ENCODE data around the gene UMODL1. TPM values are rescaled to one million over a fixed set of nuclear protein-coding genes. Genes with fewer than 3 reads are reported as not detected.

The UMODL1 gene
- total RNA-seq, 1 donor from 2014 or later = not detected

DNA sequence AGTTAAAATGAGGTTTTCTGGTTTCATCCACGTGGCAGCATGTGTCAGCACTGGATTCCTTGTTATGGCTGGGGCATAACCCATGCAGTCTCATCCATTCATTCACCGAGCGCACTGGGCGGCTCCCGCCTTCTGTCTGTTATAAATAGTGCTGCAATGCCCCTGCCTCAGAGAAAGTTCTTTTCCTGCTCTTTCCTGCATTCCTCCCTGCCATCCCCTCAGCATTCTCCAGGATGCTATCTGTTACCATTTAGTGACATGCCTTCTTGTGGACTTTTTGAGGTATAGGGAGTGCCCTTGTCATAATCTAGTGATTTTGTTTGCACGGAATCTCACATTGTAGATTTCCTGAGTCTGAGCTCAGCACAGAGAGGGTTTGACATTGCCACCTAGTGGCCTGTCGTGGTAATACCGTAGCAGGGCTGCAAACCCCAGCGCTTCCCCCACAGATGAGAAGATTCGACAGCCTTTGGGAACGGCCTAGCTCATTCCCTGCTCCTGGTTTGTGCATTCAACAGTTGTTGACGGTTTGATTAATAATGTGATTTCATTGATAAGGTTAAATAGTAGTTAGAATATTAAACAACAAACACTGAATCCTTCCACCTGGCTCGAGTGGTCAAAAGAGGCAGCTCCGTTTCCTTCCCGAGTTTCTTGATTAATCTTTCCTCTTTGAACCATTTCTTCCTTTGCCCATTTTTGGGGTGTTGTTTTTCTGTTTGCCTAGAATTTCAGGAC is 46.3 kb downstream of the UMODL1 start:
- DNase-seq (ENCODE audit: low spot score) = peak; percentile 73
- Histone ChIP-seq H3K36me3 (no peaks in the 10 kb centered on the region), H3K27me3 (peaks cover 13% of the 10 kb centered on the region), H3K27ac (no peak overlapping the region), H3K4me2 (peak overlapping the region; percentile 57), H3K9ac (no peak overlapping the region), H3K9me3 (ENCODE audit: low read depth) (no peaks in the 10 kb centered on the region), H3K4me3 (peak overlapping the region; percentile 16), H2AFZ (replicated peaks) (peak overlapping the region; percentile 90), H3K79me2 (ENCODE audit: low read depth) (no peaks in the 10 kb centered on the region), H3F3A (ENCODE audit: low read depth) (no peaks in the 10 kb centered on the region), H4K20me1 (ENCODE audit: low read depth) (no peaks in the 10 kb centered on the region), H3K4me1 (no peaks in the 10 kb centered on the region)
- Mint-ChIP-seq H3K9me3 (no peaks in the 10 kb centered on the region), H3K4me3 (peak overlapping the region; percentile 35), H3K27me3 (ENCODE audit: insufficient read depth, low read depth) (peaks cover 4% of the 10 kb centered on the region), H3K27ac (no peak overlapping the region), H3K36me3 (no peaks in the 10 kb centered on the region), H3K4me1 (peaks cover 12% of the 10 kb centered on the region)
- TF ChIP-seq EZH2phosphoT487 (IDR thresholded peaks at IDR 0.05) (no peak), EZH2 (IDR thresholded peaks at IDR 0.05) (no peak)
- TF ChIP-seq, protein P1, sequence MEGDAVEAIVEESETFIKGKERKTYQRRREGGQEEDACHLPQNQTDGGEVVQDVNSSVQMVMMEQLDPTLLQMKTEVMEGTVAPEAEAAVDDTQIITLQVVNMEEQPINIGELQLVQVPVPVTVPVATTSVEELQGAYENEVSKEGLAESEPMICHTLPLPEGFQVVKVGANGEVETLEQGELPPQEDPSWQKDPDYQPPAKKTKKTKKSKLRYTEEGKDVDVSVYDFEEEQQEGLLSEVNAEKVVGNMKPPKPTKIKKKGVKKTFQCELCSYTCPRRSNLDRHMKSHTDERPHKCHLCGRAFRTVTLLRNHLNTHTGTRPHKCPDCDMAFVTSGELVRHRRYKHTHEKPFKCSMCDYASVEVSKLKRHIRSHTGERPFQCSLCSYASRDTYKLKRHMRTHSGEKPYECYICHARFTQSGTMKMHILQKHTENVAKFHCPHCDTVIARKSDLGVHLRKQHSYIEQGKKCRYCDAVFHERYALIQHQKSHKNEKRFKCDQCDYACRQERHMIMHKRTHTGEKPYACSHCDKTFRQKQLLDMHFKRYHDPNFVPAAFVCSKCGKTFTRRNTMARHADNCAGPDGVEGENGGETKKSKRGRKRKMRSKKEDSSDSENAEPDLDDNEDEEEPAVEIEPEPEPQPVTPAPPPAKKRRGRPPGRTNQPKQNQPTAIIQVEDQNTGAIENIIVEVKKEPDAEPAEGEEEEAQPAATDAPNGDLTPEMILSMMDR (IDR thresholded peaks at IDR 0.05) = peak; percentile 93

DNA sequence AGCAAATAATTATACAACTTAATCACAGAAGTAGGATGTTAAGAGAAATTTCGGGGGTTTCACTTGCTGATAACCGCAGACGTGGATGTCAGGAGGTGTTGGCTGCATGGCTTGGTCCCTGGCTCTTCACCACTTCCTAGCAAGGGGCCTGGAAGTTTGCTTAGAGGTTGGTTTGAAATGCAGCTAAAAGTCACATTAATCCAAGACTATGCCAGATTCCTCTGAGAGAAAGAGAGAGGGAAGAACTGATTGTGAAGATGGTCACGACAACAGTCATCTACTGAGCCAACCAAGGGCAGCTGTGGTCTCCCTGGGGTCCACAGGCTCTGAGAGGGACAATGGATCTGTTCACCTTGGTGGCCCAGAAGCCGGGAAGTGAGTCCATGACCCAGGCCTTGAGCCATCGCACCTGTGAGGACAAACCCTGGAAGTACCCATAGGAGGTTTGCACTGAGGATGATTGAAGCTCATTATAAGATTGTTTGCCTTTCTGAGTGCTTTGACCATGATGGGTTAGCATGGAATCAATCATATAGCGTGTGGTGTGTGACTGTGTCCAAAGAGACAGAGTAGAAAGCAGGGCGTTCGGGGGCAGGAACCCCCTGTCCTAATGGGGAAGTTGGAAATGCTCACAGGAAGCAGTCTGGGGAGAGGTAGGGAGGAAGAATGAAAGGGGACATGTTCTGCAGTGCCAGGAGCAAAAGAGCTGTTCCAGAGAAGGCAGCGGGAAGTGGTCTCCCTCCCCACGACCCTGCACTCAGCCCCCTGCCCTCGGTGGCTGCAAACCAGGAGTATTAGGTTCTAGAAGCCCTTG is 47.1 kb downstream of the UMODL1 start:
- no peak overlapping the region for H2AFZ ChIP-seq (replicated peaks)
- no peak overlapping the region for H3K9ac ChIP-seq
- Mint-ChIP-seq H3K4me1 (peaks cover 12% of the 10 kb centered on the region), H3K27ac (no peak overlapping the region), H3K9me3 (no peaks in the 10 kb centered on the region), H3K36me3 (no peaks in the 10 kb centered on the region), H3K27me3 (ENCODE audit: insufficient read depth, low read depth) (peaks cover 4% of the 10 kb centered on the region), H3K4me3 (no peak overlapping the region)
- H3K4me2 ChIP-seq = no peak overlapping the region
- H3K4me1 ChIP-seq = no peaks in the 10 kb centered on the region
- no peaks in the 10 kb centered on the region for H3K79me2 ChIP-seq (ENCODE audit: low read depth)
- no peaks in the 10 kb centered on the region for H3K36me3 ChIP-seq
- H3K27ac ChIP-seq = no peak overlapping the region
- no peaks in the 10 kb centered on the region for H3F3A ChIP-seq (ENCODE audit: low read depth)
- H3K4me3 ChIP-seq = no peak overlapping the region
- no peak for DNase-seq (ENCODE audit: low spot score)
- H4K20me1 ChIP-seq (ENCODE audit: low read depth) = no peaks in the 10 kb centered on the region
- peaks cover 13% of the 10 kb centered on the region for H3K27me3 ChIP-seq
- TF ChIP-seq, protein P1 (IDR thresholded peaks at IDR 0.05) = no peak
- TF ChIP-seq EZH2phosphoT487 (IDR thresholded peaks at IDR 0.05) (no peak), EZH2 (IDR thresholded peaks at IDR 0.05) (no peak)
- no peaks in the 10 kb centered on the region for H3K9me3 ChIP-seq (ENCODE audit: low read depth)

DNA sequence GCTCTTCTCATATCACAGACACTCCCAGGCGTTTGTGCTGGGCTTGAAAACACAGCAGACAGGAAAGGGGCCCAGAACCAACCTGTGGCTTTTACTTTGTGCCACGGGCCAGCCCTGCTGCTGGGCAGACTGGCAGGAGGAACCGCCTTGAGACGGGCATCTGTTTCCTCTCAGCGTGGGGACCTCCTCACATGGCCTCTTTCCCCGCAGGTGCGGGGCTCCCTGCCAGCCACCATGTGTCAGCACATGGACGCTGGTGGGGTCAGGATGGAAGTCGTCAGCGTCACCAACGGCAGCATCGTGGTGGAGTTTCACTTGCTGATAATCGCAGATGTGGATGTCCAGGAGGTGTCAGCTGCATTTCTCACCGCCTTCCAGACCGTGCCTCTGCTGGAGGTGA is 47.8 kb downstream of the UMODL1 start:
- no peak for DNase-seq (ENCODE audit: low spot score)

More for the DNA sequence above, 47.8 kb downstream of the UMODL1 start:
- H3K27ac ChIP-seq = no peak overlapping the region
- no peaks in the 10 kb centered on the region for H3K36me3 Mint-ChIP-seq
- no peak overlapping the region for H3K9ac ChIP-seq
- H3K79me2 ChIP-seq (ENCODE audit: low read depth) = no peaks in the 10 kb centered on the region
- H3K4me2 ChIP-seq = no peak overlapping the region
- H3K4me1 Mint-ChIP-seq = peaks cover 12% of the 10 kb centered on the region
- no peaks in the 10 kb centered on the region for H3K9me3 Mint-ChIP-seq
- no peaks in the 10 kb centered on the region for H3K36me3 ChIP-seq
- no peak overlapping the region for H3K27ac Mint-ChIP-seq
- H3K27me3 ChIP-seq = peaks cover 13% of the 10 kb centered on the region
- H4K20me1 ChIP-seq (ENCODE audit: low read depth) = no peaks in the 10 kb centered on the region
- TF ChIP-seq EZH2 (IDR thresholded peaks at IDR 0.05) (no peak), EZH2phosphoT487 (IDR thresholded peaks at IDR 0.05) (no peak)
- TF ChIP-seq, protein P1 (IDR thresholded peaks at IDR 0.05) = no peak
- H3K4me3 Mint-ChIP-seq = no peak overlapping the region
- H3F3A ChIP-seq (ENCODE audit: low read depth) = no peaks in the 10 kb centered on the region
- peaks cover 2% of the 10 kb centered on the region for H3K27me3 Mint-ChIP-seq (ENCODE audit: insufficient read depth, low read depth)
- no peaks in the 10 kb centered on the region for H3K4me1 ChIP-seq
- H2AFZ ChIP-seq (replicated peaks) = no peak overlapping the region
- no peaks in the 10 kb centered on the region for H3K9me3 ChIP-seq (ENCODE audit: low read depth)
- no peak overlapping the region for H3K4me3 ChIP-seq
